Measurements from ENCODE around the gene ATP8B3. TPM values are rescaled to one million over a fixed set of nuclear protein-coding genes. Genes with fewer than 3 reads are reported as not detected.

The ATP8B3 gene
- total RNA-seq, 1 experiment from 2014 or later, result 9.6 TPM

DNA sequence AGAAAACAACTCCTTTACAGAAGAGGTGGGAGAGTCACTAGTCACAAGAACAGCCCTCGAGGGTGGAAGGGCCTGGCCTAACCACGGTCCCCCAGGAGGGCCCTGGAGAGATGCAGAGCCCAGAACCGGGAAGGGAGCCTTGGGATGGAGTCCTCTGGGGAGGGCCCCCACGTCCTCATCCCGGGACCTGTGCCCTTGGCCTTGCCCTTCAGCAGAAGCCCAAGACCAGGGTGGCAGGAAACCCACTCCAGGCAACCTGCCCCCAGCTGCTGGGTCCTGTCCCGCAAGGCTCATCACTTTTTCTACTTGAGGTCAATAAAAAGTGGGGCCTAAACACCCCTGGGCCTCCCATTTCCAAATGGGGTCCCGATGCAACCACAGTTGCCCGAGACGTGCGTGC, 2.3 kb upstream of the ATP8B3 start:
- no peak overlapping the region for H2BK120ac ChIP-seq (ENCODE audit: low read depth, low read length, poor library complexity, severe bottlenecking)
- H4K91ac ChIP-seq (ENCODE audit: insufficient read length, low read depth, low read length), result no peak overlapping the region
- peaks cover 1 to 19% (median 10%) of the 10 kb centered on the region in 3 experiments for H3K36me3 Mint-ChIP-seq (ENCODE audit: insufficient read depth in 1 of 3, low read depth in 3 of 3)
- no peak overlapping the region for H3K23ac ChIP-seq (ENCODE audit: insufficient read length, low read depth, low read length)
- no peak overlapping the region for H3K56ac ChIP-seq (ENCODE audit: insufficient read length, low read depth, low read length)
- peaks cover 6% of the 10 kb centered on the region in 2 experiments for H3K4me1 Mint-ChIP-seq
- H3K27ac Mint-ChIP-seq, result no peak overlapping the region
- H2AK5ac ChIP-seq (ENCODE audit: insufficient read length, low read length), result no peak overlapping the region
- H3K4me1 ChIP-seq (ENCODE audit: insufficient read depth, low read length), result no peaks in the 10 kb centered on the region
- H2BK15ac ChIP-seq (ENCODE audit: low read depth, low read length), result no peak overlapping the region
- DNase-seq, result no peak
- no CpG with 5 or more reads among the region's 10 CpGs for WGBS (ENCODE audit: extremely low coverage, insufficient read length, low lambda C conversion rate)
- no peaks in the 10 kb centered on the region for H3K79me2 ChIP-seq (ENCODE audit: insufficient read depth, low read length)
- H3K27me3 ChIP-seq (ENCODE audit: insufficient read depth, low read length), result no peaks in the 10 kb centered on the region
- H3K9ac ChIP-seq (ENCODE audit: extremely low read depth, insufficient read length, low read length), result no peak overlapping the region
- H4K20me1 ChIP-seq (ENCODE audit: control insufficient read depth, insufficient read depth, insufficient read length), result peaks cover 2% of the 10 kb centered on the region
- H4K8ac ChIP-seq (replicated peaks; ENCODE audit: insufficient read length, low read depth, low read length), result no peak overlapping the region
- no peak overlapping the region for H3T11ph ChIP-seq (ENCODE audit: low read length)
- no peak overlapping the region for H3K14ac ChIP-seq (ENCODE audit: insufficient read depth, low read length)
- no peak overlapping the region for H3K4me3 Mint-ChIP-seq
- no peak overlapping the region for H2BK12ac ChIP-seq (ENCODE audit: insufficient read length, low read depth, low read length)
- H3K4me2 ChIP-seq (ENCODE audit: insufficient read depth, insufficient read length, low read length), result no peak overlapping the region
- no peak overlapping the region for H4K5ac ChIP-seq (ENCODE audit: insufficient read length, low read depth, low read length)
- no peaks in the 10 kb centered on the region for H3K79me1 ChIP-seq (ENCODE audit: insufficient read depth, low read depth, low read length, poor library complexity, severe bottlenecking)
- H3K23me2 ChIP-seq (ENCODE audit: insufficient read length, low read depth, low read length, poor library complexity, severe bottlenecking), result peaks cover 3% of the 10 kb centered on the region
- no peak overlapping the region for H2BK5ac ChIP-seq (ENCODE audit: insufficient read length, low read length)
- peaks cover 9% of the 10 kb centered on the region for H3K27me3 Mint-ChIP-seq (ENCODE audit: low read depth)
- H2AFZ ChIP-seq (ENCODE audit: low read length), result no peak overlapping the region
- TF ChIP-seq, protein P1, sequence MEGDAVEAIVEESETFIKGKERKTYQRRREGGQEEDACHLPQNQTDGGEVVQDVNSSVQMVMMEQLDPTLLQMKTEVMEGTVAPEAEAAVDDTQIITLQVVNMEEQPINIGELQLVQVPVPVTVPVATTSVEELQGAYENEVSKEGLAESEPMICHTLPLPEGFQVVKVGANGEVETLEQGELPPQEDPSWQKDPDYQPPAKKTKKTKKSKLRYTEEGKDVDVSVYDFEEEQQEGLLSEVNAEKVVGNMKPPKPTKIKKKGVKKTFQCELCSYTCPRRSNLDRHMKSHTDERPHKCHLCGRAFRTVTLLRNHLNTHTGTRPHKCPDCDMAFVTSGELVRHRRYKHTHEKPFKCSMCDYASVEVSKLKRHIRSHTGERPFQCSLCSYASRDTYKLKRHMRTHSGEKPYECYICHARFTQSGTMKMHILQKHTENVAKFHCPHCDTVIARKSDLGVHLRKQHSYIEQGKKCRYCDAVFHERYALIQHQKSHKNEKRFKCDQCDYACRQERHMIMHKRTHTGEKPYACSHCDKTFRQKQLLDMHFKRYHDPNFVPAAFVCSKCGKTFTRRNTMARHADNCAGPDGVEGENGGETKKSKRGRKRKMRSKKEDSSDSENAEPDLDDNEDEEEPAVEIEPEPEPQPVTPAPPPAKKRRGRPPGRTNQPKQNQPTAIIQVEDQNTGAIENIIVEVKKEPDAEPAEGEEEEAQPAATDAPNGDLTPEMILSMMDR (conservative IDR thresholded peaks at IDR 0.05), result no peak
- no peak overlapping the region for H3K18ac ChIP-seq (ENCODE audit: insufficient read length, low read depth, low read length)
- no peak overlapping the region for H3K27ac ChIP-seq (ENCODE audit: insufficient read length, low read depth, low read length)
- no peaks in the 10 kb centered on the region for H3K9me3 Mint-ChIP-seq
- H3K9me3 ChIP-seq (ENCODE audit: control insufficient read depth, low read depth, low read length), result no peaks in the 10 kb centered on the region
- no peak overlapping the region for H2BK20ac ChIP-seq (ENCODE audit: low read depth, low read length, poor library complexity, severe bottlenecking)
- H3K4ac ChIP-seq (ENCODE audit: low read depth, low read length), result no peak overlapping the region

All from H9 (cell line).